Measurements from ENCODE around the gene NRDC. TPM values are rescaled to one million over a fixed set of nuclear protein-coding genes. Genes with fewer than 3 reads are reported as not detected.

NRDC gene
- total RNA-seq, 4 donors from 2014 or later: 63.4 to 116 (median 87.1) TPM

GRCh38 chr1:51861669-51862068 lies 16.9 kb downstream of the NRDC start:
- WGBS, 2 donors (ENCODE audit: low coverage in 1 of 2): 91% methylated on average over 5 of the region's 5 CpGs; no CpG with 5 or more reads in 1 of the 2 donors
- Histone ChIP-seq H3K4me3 (no peak overlapping the region), H3K27ac (no peak overlapping the region), H3K36me3 (no peaks in the 10 kb centered on the region), H3K4me1 (peaks cover 0 to 7% (median 0%) of the 10 kb centered on the region in 4 donors), H3K9me3 (no peaks in the 10 kb centered on the region), H3K27me3 (no peaks in the 10 kb centered on the region)
- intact Hi-C loops (cut with DNase I; ENCODE audit: low total_unique reads): no loop called here
- in situ Hi-C loops (cut with MboI; ENCODE audit: low pct_ligation_motif_present in 1 of 4, low pct_unique_long_range_greater_than_20kb in 1 of 4, low sequenced_read_pairs in 3 of 4): no loop called here
- DNase-seq: no peak
- no peak for TF ChIP-seq POLR2A (IDR thresholded peaks at IDR 0.05)
- TF ChIP-seq, protein P1, sequence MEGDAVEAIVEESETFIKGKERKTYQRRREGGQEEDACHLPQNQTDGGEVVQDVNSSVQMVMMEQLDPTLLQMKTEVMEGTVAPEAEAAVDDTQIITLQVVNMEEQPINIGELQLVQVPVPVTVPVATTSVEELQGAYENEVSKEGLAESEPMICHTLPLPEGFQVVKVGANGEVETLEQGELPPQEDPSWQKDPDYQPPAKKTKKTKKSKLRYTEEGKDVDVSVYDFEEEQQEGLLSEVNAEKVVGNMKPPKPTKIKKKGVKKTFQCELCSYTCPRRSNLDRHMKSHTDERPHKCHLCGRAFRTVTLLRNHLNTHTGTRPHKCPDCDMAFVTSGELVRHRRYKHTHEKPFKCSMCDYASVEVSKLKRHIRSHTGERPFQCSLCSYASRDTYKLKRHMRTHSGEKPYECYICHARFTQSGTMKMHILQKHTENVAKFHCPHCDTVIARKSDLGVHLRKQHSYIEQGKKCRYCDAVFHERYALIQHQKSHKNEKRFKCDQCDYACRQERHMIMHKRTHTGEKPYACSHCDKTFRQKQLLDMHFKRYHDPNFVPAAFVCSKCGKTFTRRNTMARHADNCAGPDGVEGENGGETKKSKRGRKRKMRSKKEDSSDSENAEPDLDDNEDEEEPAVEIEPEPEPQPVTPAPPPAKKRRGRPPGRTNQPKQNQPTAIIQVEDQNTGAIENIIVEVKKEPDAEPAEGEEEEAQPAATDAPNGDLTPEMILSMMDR (IDR thresholded peaks at IDR 0.05): no peak
- no peak for TF ChIP-seq EP300 (IDR thresholded peaks at IDR 0.05; ENCODE audit: low read depth)
- no peak for TF ChIP-seq POLR2AphosphoS5 (IDR thresholded peaks at IDR 0.05)

DNA sequence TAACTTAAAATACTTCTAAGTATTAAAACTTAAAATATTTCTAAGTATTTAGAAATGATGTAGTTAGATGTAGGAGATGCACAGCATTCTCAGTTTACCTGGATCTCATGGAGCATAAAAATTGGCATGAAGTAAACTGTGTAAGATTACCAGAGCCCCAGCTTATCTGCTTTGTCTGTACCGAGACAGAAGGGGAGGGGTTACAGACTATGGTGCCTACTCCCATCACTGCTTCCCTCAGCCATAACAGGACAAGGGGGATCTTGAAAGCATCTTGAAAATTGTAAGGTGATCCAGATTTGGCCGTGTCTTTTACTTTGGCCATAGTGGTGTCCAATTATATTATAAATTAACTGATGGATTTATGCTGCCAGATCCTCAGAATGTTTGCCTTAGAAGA lies 18.8 kb downstream of the NRDC start:
- TF ChIP-seq, protein P1 (IDR thresholded peaks at IDR 0.05): no peak
- TF ChIP-seq EP300 (IDR thresholded peaks at IDR 0.05; ENCODE audit: low read depth) (no peak), POLR2A (IDR thresholded peaks at IDR 0.05) (no peak), POLR2AphosphoS5 (IDR thresholded peaks at IDR 0.05) (no peak)
- WGBS, 2 donors (ENCODE audit: low coverage in 1 of 2): 81 to 90% methylated on average over 2 of the region's 2 CpGs
- no peak for DNase-seq
- intact Hi-C loops (cut with DNase I; ENCODE audit: low total_unique reads) (no loop called here), in situ Hi-C loops (cut with MboI; ENCODE audit: low pct_ligation_motif_present in 1 of 4, low pct_unique_long_range_greater_than_20kb in 1 of 4, low sequenced_read_pairs in 3 of 4) (no loop called here)
- no peaks in the 10 kb centered on the region for H3K27me3 ChIP-seq
- no peak overlapping the region for H3K4me3 ChIP-seq
- no peaks in the 10 kb centered on the region for H3K9me3 ChIP-seq
- H3K36me3 ChIP-seq: peaks cover 0 to 5% (median 0%) of the 10 kb centered on the region in 4 donors
- no peaks in the 10 kb centered on the region for H3K4me1 ChIP-seq
- H3K27ac ChIP-seq: no peak overlapping the region

- TF ChIP-seq EP300 (IDR thresholded peaks at IDR 0.05; ENCODE audit: low read depth): no peak
- no peak for TF ChIP-seq POLR2AphosphoS5 (IDR thresholded peaks at IDR 0.05)
- no peak for TF ChIP-seq POLR2A (IDR thresholded peaks at IDR 0.05)
- TF ChIP-seq, protein P1 (IDR thresholded peaks at IDR 0.05): no peak
- intact Hi-C loops (cut with DNase I; ENCODE audit: low total_unique reads) (no loop called here), in situ Hi-C loops (cut with MboI; ENCODE audit: low pct_ligation_motif_present in 1 of 4, low pct_unique_long_range_greater_than_20kb in 1 of 4, low sequenced_read_pairs in 3 of 4) (no loop called here)
- H3K36me3 ChIP-seq: peaks cover 0 to 5% (median 0%) of the 10 kb centered on the region in 4 donors
- 87 to 100% methylated on average over 1 to 2 of the region's 2 CpGs for WGBS, 2 donors (ENCODE audit: low coverage in 1 of 2)
- no peaks in the 10 kb centered on the region for H3K9me3 ChIP-seq
- H3K4me3 ChIP-seq: no peak overlapping the region
- no peaks in the 10 kb centered on the region for H3K27me3 ChIP-seq
- H3K27ac ChIP-seq: no peak overlapping the region
- DNase-seq: no peak
- H3K4me1 ChIP-seq: peaks cover 0 to under 1% (median 0%) of the 10 kb centered on the region in 4 donors
Observed at GRCh38 chr1:51859333-51859732, 19.2 kb downstream of the NRDC start.

DNA sequence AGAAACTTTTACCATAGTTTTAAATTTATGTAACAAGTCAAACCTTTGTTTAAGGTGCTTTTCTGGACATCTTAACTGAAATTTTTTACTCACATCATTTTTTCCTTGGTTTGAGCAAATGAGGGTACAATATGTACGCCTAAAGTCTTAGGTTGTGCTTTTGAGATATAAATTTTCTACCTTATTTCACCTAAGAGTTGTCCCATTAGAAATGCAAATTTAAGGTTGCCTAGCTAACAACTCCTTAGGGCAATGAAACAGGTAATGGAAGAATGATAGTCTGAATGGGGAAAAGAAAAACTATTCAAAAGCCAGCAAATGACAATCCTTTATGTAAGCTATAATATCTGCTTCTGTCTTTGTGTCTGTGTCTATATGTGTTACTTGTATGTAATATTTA lies 19.6 kb downstream of the NRDC start:
- Histone ChIP-seq H3K9me3 (no peaks in the 10 kb centered on the region), H3K4me1 (peaks cover 0 to 5% (median under 1%) of the 10 kb centered on the region in 4 donors), H3K27ac (no peak overlapping the region), H3K4me3 (no peak overlapping the region), H3K27me3 (no peaks in the 10 kb centered on the region), H3K36me3 (peaks cover 0 to 5% (median 0%) of the 10 kb centered on the region in 4 donors)
- in situ Hi-C loops (cut with MboI; ENCODE audit: low pct_ligation_motif_present in 1 of 4, low pct_unique_long_range_greater_than_20kb in 1 of 4, low sequenced_read_pairs in 3 of 4) (no loop called here), intact Hi-C loops (cut with DNase I; ENCODE audit: low total_unique reads) (no loop called here)
- 93 to 100% methylated on average over 1 of the region's 1 CpG for whole genome bisulfite sequencing, 2 donors (ENCODE audit: low coverage in 1 of 2)
- TF ChIP-seq, protein P1 (IDR thresholded peaks at IDR 0.05): no peak
- TF ChIP-seq POLR2AphosphoS5 (IDR thresholded peaks at IDR 0.05): no peak
- no peak for TF ChIP-seq POLR2A (IDR thresholded peaks at IDR 0.05)
- TF ChIP-seq EP300 (IDR thresholded peaks at IDR 0.05; ENCODE audit: low read depth): no peak
- DNase-seq: no peak
